ENCODE data around the gene PHF13. TPM values are rescaled to one million over a fixed set of nuclear protein-coding genes. Genes with fewer than 3 reads are reported as not detected.

PHF13 gene
- total RNA-seq = 5.4 and 6.2 TPM in 2 replicates

GRCh38 chr1:6613361-6614018 is at the start of gene PHF13:
PHF13 (plus strand) TSS chr1:6613731; CDS start chr1:6614067, 336 bp downstream.

GRCh38 chr1:6579374-6580118 is 34.0 kb upstream of the PHF13 start, which contains the start of gene ZBTB48:
ZBTB48 (plus strand) TSS chr1:6579994; CDS start chr1:6580610, 616 bp downstream.

GRCh38 chr1:6602669-6603237 is 10.8 kb upstream of the PHF13 start, which contains the start of gene KLHL21:
KLHL21 (minus strand) TSS chr1:6602869; CDS start chr1:6602817, 52 bp downstream.

GRCh38 chr1:6624710-6625583 is 11.4 kb downstream of the PHF13 start, which contains the start of gene THAP3:
THAP3 (plus strand) TSS chr1:6624868; CDS start chr1:6625219, 351 bp downstream.

Other genes with a start within 250 kb of the PHF13 start
- 139 and 154 TPM in 2 replicates for gene ACOT7, start 220.0 kb upstream of the PHF13 start, total RNA-seq
- 42.2 and 55.4 TPM in 2 replicates for gene HES2, start 193.8 kb upstream of the PHF13 start, total RNA-seq
- 0.84 and 4.3 TPM in 2 replicates for gene ESPN, start 189.0 kb upstream of the PHF13 start, total RNA-seq
- gene TNFRSF25, start 147.6 kb upstream of the PHF13 start, total RNA-seq = 19.6 and 33.4 TPM in 2 replicates
- gene PLEKHG5, start 122.1 kb upstream of the PHF13 start, total RNA-seq = 28.8 and 57.3 TPM in 2 replicates
- 12.3 and 21.5 TPM in 2 replicates for gene NOL9, start 59.2 kb upstream of the PHF13 start, total RNA-seq
- gene TAS1R1, start 58.4 kb upstream of the PHF13 start, total RNA-seq = not detected in 2 replicates
- 10.2 and 15.1 TPM in 2 replicates for gene ZBTB48, start 33.7 kb upstream of the PHF13 start, total RNA-seq
- 40.7 and 68.4 TPM in 2 replicates for gene KLHL21, start 10.9 kb upstream of the PHF13 start, total RNA-seq
- 12.0 and 13.7 TPM in 2 replicates for gene THAP3, start 11.1 kb downstream of the PHF13 start, total RNA-seq
- 23.2 and 33.8 TPM in 2 replicates for gene DNAJC11, start 88.1 kb downstream of the PHF13 start, total RNA-seq
- gene CAMTA1, start 171.7 kb downstream of the PHF13 start, total RNA-seq = 55.8 and 57.4 TPM in 2 replicates